Measurements from ENCODE around the gene NPSR1. TPM values are rescaled to one million over a fixed set of nuclear protein-coding genes. Genes with fewer than 3 reads are reported as not detected.
A peak's percentile ranks its signal among the peaks of the same experiment; 100 is the strongest.

NPSR1 gene
- total RNA-seq: not detected
- not detected for polyA plus RNA-seq
- long read RNA-seq, donor 1: 0 reads
- long read RNA-seq, donor 2: 0 reads
- long read RNA-seq, donor 3: 0 reads

- H3K4me1 ChIP-seq: peaks cover 0 to 8% (median 0%) of the 10 kb centered on the region in 12 donors
- intact Hi-C loops (cut with DNase I): no loop called here
- WGBS, 4 donors: 77 to 87% (median 84%) methylated on average over 7 to 8 of the region's 8 CpGs
- ATAC-seq (no peak), DNase-seq (no peak)
- TF ChIP-seq POLR2A (IDR thresholded peaks at IDR 0.05): no peak
- TF ChIP-seq CTCF (IDR thresholded peaks at IDR 0.05): no peak
- no peaks in the 10 kb centered on the region for H3K9me3 ChIP-seq
- no peak within 1 kb of the TSS for H3K27ac ChIP-seq
- H3K36me3 ChIP-seq: no peaks in the 10 kb centered on the region
- H3K4me3 ChIP-seq: no peak within 1 kb of the TSS
- no peaks in the 10 kb centered on the region for H3K27me3 ChIP-seq
These were observed at the start of gene NPSR1 for GRCh38 chr7:34657632-34658268. Gene NPSR1, plus strand, starts transcription at chr7:34658218. Its CDS starts 195 bp downstream, at chr7:34658413.

GRCh38 chr7:34612661-34613060 is 45.4 kb upstream of the NPSR1 start:
- intact Hi-C loops (cut with DNase I): no loop called here
- Histone ChIP-seq H3K27ac (peak overlapping the region in 9 of 12 donors; percentile 12 to 75 (median 42)), H3K9me3 (peaks cover 0 to 15% (median 0%) of the 10 kb centered on the region in 12 donors), H3K4me3 (no peak overlapping the region), H3K4me1 (peaks cover 0 to 10% (median 0%) of the 10 kb centered on the region in 12 donors), H3K36me3 (no peaks in the 10 kb centered on the region), H3K27me3 (no peaks in the 10 kb centered on the region)
- 18 to 30% (median 22%) methylated on average over 2 of the region's 2 CpGs for WGBS, 4 donors
- peak; percentile 45 to 86 (median 74) for ATAC-seq
- no peak for DNase-seq
- no peak for TF ChIP-seq CTCF (IDR thresholded peaks at IDR 0.05)
- no peak for TF ChIP-seq POLR2A (IDR thresholded peaks at IDR 0.05)

GRCh38 chr7:34620425-34620824 is 37.6 kb upstream of the NPSR1 start:
- Histone ChIP-seq H3K27me3 (no peaks in the 10 kb centered on the region), H3K36me3 (no peaks in the 10 kb centered on the region), H3K4me1 (peaks cover 0 to 4% (median 0%) of the 10 kb centered on the region in 12 donors), H3K27ac (no peak overlapping the region), H3K4me3 (no peak overlapping the region), H3K9me3 (peaks cover 0 to 5% (median 0%) of the 10 kb centered on the region in 12 donors)
- intact Hi-C loops (cut with DNase I): no loop called here
- ATAC-seq (peak in 2 of 4 donors; percentile 46 to 64), DNase-seq (no peak)
- no peak for TF ChIP-seq POLR2A (IDR thresholded peaks at IDR 0.05)
- no peak for TF ChIP-seq CTCF (IDR thresholded peaks at IDR 0.05)

- WGBS, 4 donors: 28 to 53% (median 45%) methylated on average over 2 of the region's 2 CpGs
- Histone ChIP-seq H3K27ac (no peak overlapping the region), H3K9me3 (no peaks in the 10 kb centered on the region), H3K4me1 (peaks cover 0 to 4% (median 0%) of the 10 kb centered on the region in 12 donors), H3K4me3 (no peak overlapping the region), H3K27me3 (no peaks in the 10 kb centered on the region), H3K36me3 (no peaks in the 10 kb centered on the region)
- TF ChIP-seq CTCF (IDR thresholded peaks at IDR 0.05): no peak
- TF ChIP-seq POLR2A (IDR thresholded peaks at IDR 0.05): no peak
- intact Hi-C loops (cut with DNase I): no loop called here
- no peak for ATAC-seq
- no peak for DNase-seq
These were observed 35.8 kb upstream of the NPSR1 start for GRCh38 chr7:34622182-34622581.

Data from heart left ventricle (tissue), 16 donors.